Neural crest cell (in vitro differentiated cells): ENCODE data around the gene SPTBN4. TPM values are rescaled to one million over a fixed set of nuclear protein-coding genes. Genes with fewer than 3 reads are reported as not detected.

Experiments
- DNase-seq: peaks from one replicate; pipeline ENCODE4 v3.0.0; 2021; ENCODE audit warnings: low read depth, mixed read lengths, low spot score
- H3K27ac Mint-ChIP-seq: one replicate; pipeline ENCODE4 v1.8.0; 2021; ENCODE audit warnings: mild to moderate bottlenecking, mixed read lengths; ENCODE audit not compliant: unreplicated experiment
- H3K27me3 Mint-ChIP-seq: 2 replicates; pipeline ENCODE4 v1.8.0; 2021; ENCODE audit warnings: low read depth, mild to moderate bottlenecking, mixed read lengths
- H3K36me3 Mint-ChIP-seq: 2 replicates; pipeline ENCODE4 v1.8.0; 2021; ENCODE audit warnings: low read depth, mild to moderate bottlenecking, mixed read lengths
- H3K4me1 Mint-ChIP-seq: 2 replicates; pipeline ENCODE4 v1.8.0; 2021; ENCODE audit warnings: mixed read lengths
- H3K4me3 Mint-ChIP-seq: one replicate; pipeline ENCODE4 v1.8.0; 2021; ENCODE audit warnings: mild to moderate bottlenecking, mixed read lengths
- H3K9me3 Mint-ChIP-seq: 2 replicates; pipeline ENCODE4 v1.8.0; 2021; ENCODE audit warnings: mixed read lengths
- CTCF ChIP-seq: fragments of 200-600 bp; sonication (generic); conservative IDR thresholded peaks from 2 replicates; pipeline ENCODE4 v1.5.0; 2021; ENCODE audit warnings: antibody characterized with exemption, mild to moderate bottlenecking
- long read RNA-seq: library from polyadenylated mRNA; unstranded; transcript quantifications from one replicate; pipeline ENCODE4 v2.0.0, GENCODE V29; 2020
- total RNA-seq: library from RNA; stranded (reverse); gene quantifications from 2 replicates; pipeline ENCODE4 v1.2.1, GENCODE V29; 2021

SPTBN4 gene
- total RNA-seq: 0.40 and 1.1 TPM in 2 replicates
- long read RNA-seq, partial matches to known transcripts: 0 of 1 reads
- long read RNA-seq, other reads (novel, unspliced or antisense): 0 of 1 reads

DNA sequence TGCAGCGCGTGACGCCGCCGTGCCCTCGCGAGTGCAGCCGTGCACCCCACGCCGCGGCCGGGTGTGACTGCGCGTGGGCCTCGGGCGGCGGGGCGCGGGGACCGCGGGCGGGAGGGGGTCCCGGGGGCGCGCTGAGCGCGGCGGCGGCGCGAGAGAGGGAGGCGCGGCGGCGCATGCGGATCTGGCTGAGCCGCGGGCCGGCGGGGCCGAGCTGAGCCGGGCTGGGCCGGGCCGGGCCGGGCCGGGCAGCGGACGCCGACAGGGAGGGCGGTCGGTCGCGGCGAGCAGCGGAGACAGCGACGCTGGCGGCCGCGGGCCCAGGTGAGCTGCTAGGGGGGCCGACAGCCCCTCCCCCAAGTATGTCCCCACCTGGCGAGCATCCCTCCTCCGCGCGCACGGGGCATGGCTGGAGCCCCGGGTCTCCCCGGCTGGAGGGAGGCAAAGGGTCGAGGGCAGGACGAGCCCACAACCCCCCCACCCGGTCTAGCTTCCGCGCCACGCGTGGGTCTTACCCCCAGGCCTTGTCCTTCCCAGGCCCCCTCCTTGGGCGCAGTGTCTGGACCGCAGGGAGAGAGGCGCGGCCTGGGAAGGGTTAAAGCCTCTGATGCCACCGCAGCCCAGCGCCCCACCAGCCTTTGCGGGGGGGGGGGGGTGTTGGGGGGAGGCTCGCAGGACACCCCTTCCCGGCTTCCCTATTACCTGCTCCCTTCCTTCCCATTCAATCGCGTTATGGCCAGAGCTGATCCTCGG, at the start of gene SPTBN4:
Gene SPTBN4 (plus strand): TSS at position 17 of the 750 bp plus-strand sequence. CDS start 5,621 bp downstream, outside the sequence.
- no peak within 1 kb of the TSS for H3K27ac Mint-ChIP-seq
- DNase-seq: no peak
- no peaks in the 10 kb centered on the region for H3K9me3 Mint-ChIP-seq
- H3K4me1 Mint-ChIP-seq: peaks cover 19% of the 10 kb centered on the region
- no peak for TF ChIP-seq CTCF
- no peaks in the 10 kb centered on the region for H3K36me3 Mint-ChIP-seq
- peaks cover 51% of the 10 kb centered on the region for H3K27me3 Mint-ChIP-seq
- peak within 1 kb of the TSS; percentile 88 for H3K4me3 Mint-ChIP-seq

GRCh38 chr19:40417643-40417981, 49.2 kb upstream of the SPTBN4 start:
- H3K27ac Mint-ChIP-seq: no peak overlapping the region
- no peaks in the 10 kb centered on the region for H3K27me3 Mint-ChIP-seq
- H3K4me3 Mint-ChIP-seq: peak overlapping the region; percentile 56
- H3K4me1 Mint-ChIP-seq: peaks cover 28% of the 10 kb centered on the region
- no peaks in the 10 kb centered on the region for H3K9me3 Mint-ChIP-seq
- H3K36me3 Mint-ChIP-seq: no peaks in the 10 kb centered on the region
- TF ChIP-seq CTCF: no peak
- no peak for DNase-seq

DNA sequence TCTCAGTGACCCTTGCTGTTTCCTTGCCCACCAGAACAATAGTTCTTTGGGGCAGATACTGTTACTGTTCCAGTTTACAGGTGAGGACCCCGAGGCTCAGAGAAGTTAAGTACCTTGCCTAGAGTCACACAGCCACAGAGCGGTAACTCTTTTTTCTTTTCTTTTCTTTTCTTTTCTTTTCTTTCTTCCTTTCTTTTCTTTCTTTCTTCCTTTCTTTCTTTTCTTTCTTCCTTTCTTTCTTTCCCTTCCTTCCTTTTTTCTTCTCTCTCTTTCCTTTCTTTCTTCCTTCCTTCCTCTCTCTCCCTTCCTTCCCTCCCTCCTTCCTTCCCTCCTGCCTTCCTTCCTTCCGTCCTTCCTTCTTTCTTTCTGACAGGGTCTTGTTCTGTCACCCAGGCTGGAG, 48.8 kb upstream of the SPTBN4 start:
- Mint-ChIP-seq H3K9me3 (no peaks in the 10 kb centered on the region), H3K4me1 (peaks cover 28% of the 10 kb centered on the region), H3K27ac (no peak overlapping the region), H3K27me3 (no peaks in the 10 kb centered on the region), H3K4me3 (peak overlapping the region; percentile 56), H3K36me3 (no peaks in the 10 kb centered on the region)
- TF ChIP-seq CTCF: no peak
- DNase-seq: no peak

- Mint-ChIP-seq H3K36me3 (no peaks in the 10 kb centered on the region), H3K4me3 (peak overlapping the region; percentile 73), H3K27me3 (no peaks in the 10 kb centered on the region), H3K4me1 (peaks cover 23% of the 10 kb centered on the region), H3K27ac (no peak overlapping the region), H3K9me3 (no peaks in the 10 kb centered on the region)
- TF ChIP-seq CTCF: no peak
- no peak for DNase-seq
These were observed 47.7 kb upstream of the SPTBN4 start for GRCh38 chr19:40419066-40419612.

GRCh38 chr19:40419780-40420179, 47.0 kb upstream of the SPTBN4 start:
- no peaks in the 10 kb centered on the region for H3K27me3 Mint-ChIP-seq
- no peaks in the 10 kb centered on the region for H3K36me3 Mint-ChIP-seq
- DNase-seq: no peak
- peaks cover 29% of the 10 kb centered on the region for H3K4me1 Mint-ChIP-seq
- no peaks in the 10 kb centered on the region for H3K9me3 Mint-ChIP-seq
- H3K27ac Mint-ChIP-seq: no peak overlapping the region
- peak overlapping the region; percentile 73 for H3K4me3 Mint-ChIP-seq
- no peak for TF ChIP-seq CTCF
